DOHH2 (cell line): ENCODE measurements around the gene SPRR4.

Source experiments
- CTCF ChIP-seq: fragments of 200-600 bp; sonication (generic); IDR thresholded peaks from one replicate; pipeline ENCODE4 v1.5.1; 2014; ENCODE audit warnings: antibody characterized with exemption, mild to moderate bottlenecking, low read depth, low read length; ENCODE audit not compliant: poor library complexity, severe bottlenecking
- EZH2phosphoT487 ChIP-seq: fragments of 200-600 bp; sonication (generic); IDR thresholded peaks from 2 replicates; pipeline ENCODE4 v1.6.1; 2017; ENCODE audit warnings: borderline replicate concordance, mild to moderate bottlenecking, antibody characterized with exemption, low read length, moderate library complexity, mixed read lengths

- no peak for TF ChIP-seq CTCF
- TF ChIP-seq EZH2phosphoT487, result no peak
Measured at GRCh38 chr1:152940614-152941013, 29.8 kb upstream of the SPRR4 start.
